Measurements from ENCODE around the gene INAVA.
A peak's percentile ranks its signal among the peaks of the same experiment; 100 is the strongest.

Gene INAVA

GRCh38 chr1:200894712-200895442 is at the start of gene INAVA:
Gene INAVA, plus strand, starts transcription at chr1:200894900. Its CDS starts 3,501 bp downstream, at chr1:200898401.
- no peak for DNase-seq

GRCh38 chr1:200845360-200845759 is 49.3 kb upstream of the INAVA start:
- DNase-seq = no peak

- DNase-seq = no peak
Observed at GRCh38 chr1:200846398-200846797, 48.3 kb upstream of the INAVA start.

GRCh38 chr1:200849430-200849829 is 45.3 kb upstream of the INAVA start:
- no peak for DNase-seq

GRCh38 chr1:200850554-200850953 is 44.1 kb upstream of the INAVA start:
- DNase-seq = no peak

- DNase-seq = no peak
Observed at GRCh38 chr1:200856716-200857357, 37.9 kb upstream of the INAVA start.

- DNase-seq = no peak
Observed at GRCh38 chr1:200857804-200858203, 36.9 kb upstream of the INAVA start.

- peak; percentile 33 for DNase-seq
Observed at GRCh38 chr1:200861937-200862647, 32.6 kb upstream of the INAVA start.

GRCh38 chr1:200862713-200863415 is 31.8 kb upstream of the INAVA start:
- peak; percentile 91 for DNase-seq

GRCh38 chr1:200866116-200866515 is 28.6 kb upstream of the INAVA start:
- no peak for DNase-seq

GRCh38 chr1:200866521-200866920 is 28.2 kb upstream of the INAVA start:
- no peak for DNase-seq

- DNase-seq = peak; percentile 32
Observed at GRCh38 chr1:200867018-200867811, 27.5 kb upstream of the INAVA start.

GRCh38 chr1:200869376-200869752 is 25.3 kb upstream of the INAVA start:
- DNase-seq = peak; percentile 52

- no peak for DNase-seq
Observed at GRCh38 chr1:200869753-200870391, 24.8 kb upstream of the INAVA start.

- no peak for DNase-seq
Observed at GRCh38 chr1:200872446-200873115, 22.1 kb upstream of the INAVA start, which contains the start of gene GPR25. Gene GPR25, plus strand, starts transcription at chr1:200872981. Its CDS starts 57 bp downstream, at chr1:200873038.

- DNase-seq = no peak
Observed at GRCh38 chr1:200873116-200873670, 21.5 kb upstream of the INAVA start.

- DNase-seq = no peak
Observed at GRCh38 chr1:200873671-200874397, 20.9 kb upstream of the INAVA start.

GRCh38 chr1:200874694-200875093 is 20.0 kb upstream of the INAVA start:
- DNase-seq = no peak

GRCh38 chr1:200875416-200875815 is 19.3 kb upstream of the INAVA start:
- DNase-seq = no peak

GRCh38 chr1:200877010-200877409 is 17.7 kb upstream of the INAVA start:
- no peak for DNase-seq

All from NCI-H82 (cell line).